Hepatocyte (in vitro differentiated cells): Measurements from ENCODE around the gene HOXD8. TPM values are rescaled to one million over a fixed set of nuclear protein-coding genes. Genes with fewer than 3 reads are reported as not detected.

Experiments used
- DNase-seq: peaks from one replicate; pipeline ENCODE4 v3.0.0-alpha.2; 2016; ENCODE audit warnings: low spot score
- H2AFZ ChIP-seq: fragments of 200-600 bp; sonication (generic); 2 replicates; pipeline ENCODE4 v1.6.0; 2016; ENCODE audit warnings: antibody characterized with exemption, mild to moderate bottlenecking
- H3K27ac ChIP-seq: fragments of 200-600 bp; sonication (generic); 2 replicates; pipeline ENCODE4 v1.5.1; 2016; ENCODE audit warnings: mild to moderate bottlenecking
- H3K27me3 ChIP-seq: fragments of 200-600 bp; sonication (generic); 2 replicates; pipeline ENCODE4 v1.6.1; 2016
- H3K36me3 ChIP-seq: fragments of 200-600 bp; sonication (generic); replicated peaks from 2 replicates; pipeline ENCODE4 v1.5.1; 2016; ENCODE audit warnings: low read depth; ENCODE audit not compliant: insufficient read depth
- H3K4me1 ChIP-seq: fragments of 200-600 bp; sonication (generic); 2 replicates; pipeline ENCODE4 v1.5.1; 2016; ENCODE audit warnings: mild to moderate bottlenecking, moderate library complexity; ENCODE audit not compliant: insufficient read depth
- H3K4me2 ChIP-seq: fragments of 200-600 bp; sonication (generic); 2 replicates; pipeline ENCODE4 v1.6.0; 2016
- H3K4me3 ChIP-seq: fragments of 200-600 bp; sonication (generic); 2 replicates; pipeline ENCODE4 v1.5.1; 2016; ENCODE audit warnings: mild to moderate bottlenecking
- H3K79me2 ChIP-seq: fragments of 200-600 bp; sonication (generic); 2 replicates; pipeline ENCODE4 v1.6.0; 2017; ENCODE audit warnings: mild to moderate bottlenecking
- H3K9me2 ChIP-seq: fragments of 200-600 bp; sonication (generic); replicated peaks from 2 replicates; pipeline ENCODE4 v1.6.0; 2017; ENCODE audit warnings: mild to moderate bottlenecking; ENCODE audit not compliant: insufficient read depth
- H3K9me3 ChIP-seq: fragments of 200-600 bp; sonication (generic); 2 replicates; pipeline ENCODE4 v1.5.1; 2016; ENCODE audit warnings: low read depth, mild to moderate bottlenecking
- H4K20me1 ChIP-seq: fragments of 200-600 bp; sonication (generic); 2 replicates; pipeline ENCODE4 v1.6.0; 2016; ENCODE audit warnings: mild to moderate bottlenecking; ENCODE audit not compliant: insufficient read depth, poor library complexity, severe bottlenecking
- EZH2 ChIP-seq: fragments of 200-600 bp; sonication (generic); IDR thresholded peaks from 2 replicates; pipeline ENCODE4 v1.6.1; 2016; ENCODE audit warnings: antibody characterized with exemption, mild to moderate bottlenecking, borderline replicate concordance
- EZH2phosphoT487 ChIP-seq: fragments of 200-600 bp; sonication (generic); IDR thresholded peaks from one replicate; pipeline ENCODE4 v1.6.1; 2018; ENCODE audit warnings: antibody characterized with exemption, mild to moderate bottlenecking, low read depth, moderate library complexity; ENCODE audit not compliant: unreplicated experiment, severe bottlenecking
- WGBS: methylation state at CpG from one replicate; pipeline ENCODE4 v1.1.6; 2016; ENCODE audit warnings: low lambda C conversion rate; ENCODE audit errors: missing lambda C conversion rate; 5-methylcytosine and 5-hydroxymethylcytosine counted together
- polyA plus RNA-seq: library from polyadenylated mRNA; unstranded; fragments of >200 nt; fragmentation: Nextera tagmentation; extraction: Ambion mirVana; gene quantifications from 2 replicates; pipeline ENCODE4 v1.2.1, GENCODE V29; 2016
- total RNA-seq: library from RNA; depleted of rRNA; stranded (reverse); fragments of >200 nt; gene quantifications from 2 replicates; pipeline ENCODE4 v1.2.3, GENCODE V29; 2014
- TF ChIP-seq, protein P1 (sequence below): fragments of 200-600 bp; sonication (generic); IDR thresholded peaks from 2 replicates; pipeline ENCODE4 v1.5.1; 2016; ENCODE audit warnings: antibody characterized with exemption, mild to moderate bottlenecking; ENCODE audit not compliant: poor library complexity

Gene HOXD8
- total and polyA plus RNA-seq, 2 experiments from 2014 or later, result 1.3 TPM; not detected in 1

DNA sequence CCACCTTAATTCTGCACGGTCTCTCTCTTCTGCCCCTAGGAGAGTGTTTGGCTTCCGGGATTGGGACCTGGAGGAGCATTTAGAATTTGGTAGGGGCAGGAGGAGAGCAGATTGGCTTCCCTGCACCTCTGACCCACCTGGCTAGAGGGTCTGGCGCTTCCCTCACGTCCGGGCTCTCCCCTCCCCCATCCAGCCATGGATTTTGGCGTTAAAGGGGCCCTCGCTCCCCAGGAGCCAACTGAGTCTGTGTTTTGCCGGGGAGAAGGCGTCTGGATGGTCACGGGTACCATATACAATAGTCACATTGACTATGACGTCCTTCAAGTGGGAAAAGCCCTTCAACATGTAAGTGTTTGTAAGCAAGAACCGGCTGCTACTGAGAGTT lies 34.2 kb downstream of the HOXD8 start:
- H3K4me3 ChIP-seq, result no peak overlapping the region
- peaks cover 100% of the 10 kb centered on the region for H3K27me3 ChIP-seq
- no peak overlapping the region for H3K4me2 ChIP-seq
- TF ChIP-seq EZH2 (no peak), EZH2phosphoT487 (no peak)
- TF ChIP-seq, protein P1, sequence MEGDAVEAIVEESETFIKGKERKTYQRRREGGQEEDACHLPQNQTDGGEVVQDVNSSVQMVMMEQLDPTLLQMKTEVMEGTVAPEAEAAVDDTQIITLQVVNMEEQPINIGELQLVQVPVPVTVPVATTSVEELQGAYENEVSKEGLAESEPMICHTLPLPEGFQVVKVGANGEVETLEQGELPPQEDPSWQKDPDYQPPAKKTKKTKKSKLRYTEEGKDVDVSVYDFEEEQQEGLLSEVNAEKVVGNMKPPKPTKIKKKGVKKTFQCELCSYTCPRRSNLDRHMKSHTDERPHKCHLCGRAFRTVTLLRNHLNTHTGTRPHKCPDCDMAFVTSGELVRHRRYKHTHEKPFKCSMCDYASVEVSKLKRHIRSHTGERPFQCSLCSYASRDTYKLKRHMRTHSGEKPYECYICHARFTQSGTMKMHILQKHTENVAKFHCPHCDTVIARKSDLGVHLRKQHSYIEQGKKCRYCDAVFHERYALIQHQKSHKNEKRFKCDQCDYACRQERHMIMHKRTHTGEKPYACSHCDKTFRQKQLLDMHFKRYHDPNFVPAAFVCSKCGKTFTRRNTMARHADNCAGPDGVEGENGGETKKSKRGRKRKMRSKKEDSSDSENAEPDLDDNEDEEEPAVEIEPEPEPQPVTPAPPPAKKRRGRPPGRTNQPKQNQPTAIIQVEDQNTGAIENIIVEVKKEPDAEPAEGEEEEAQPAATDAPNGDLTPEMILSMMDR, result no peak
- WGBS, result 2% methylated on average over 12 of the region's 12 CpGs
- no peaks in the 10 kb centered on the region for H4K20me1 ChIP-seq
- no peaks in the 10 kb centered on the region for H3K36me3 ChIP-seq
- DNase-seq, result no peak
- no peak overlapping the region for H3K27ac ChIP-seq
- no peaks in the 10 kb centered on the region for H3K9me2 ChIP-seq
- no peaks in the 10 kb centered on the region for H3K79me2 ChIP-seq
- peaks cover 22% of the 10 kb centered on the region for H3K4me1 ChIP-seq
- no peaks in the 10 kb centered on the region for H3K9me3 ChIP-seq
- no peak overlapping the region for H2AFZ ChIP-seq

DNA sequence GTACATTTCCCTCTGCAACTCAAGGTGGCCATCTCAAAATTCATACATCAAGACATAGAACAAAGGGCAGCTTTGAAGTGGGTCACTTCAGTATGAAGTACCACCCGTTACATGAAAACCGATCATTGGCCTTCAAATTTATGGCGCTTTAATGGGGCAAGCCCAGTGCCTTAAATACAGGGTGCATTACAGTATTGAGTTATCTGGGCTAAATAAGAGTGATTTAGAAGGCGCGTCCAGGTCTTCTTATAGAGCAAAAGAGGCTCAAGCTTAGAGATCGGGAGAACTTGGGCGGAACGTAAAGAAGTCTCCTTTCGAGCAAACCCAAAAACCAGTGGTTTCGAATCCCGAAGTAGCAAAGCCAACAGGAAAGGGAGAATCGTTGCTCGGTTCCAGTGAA lies 34.7 kb downstream of the HOXD8 start:
- no peak for DNase-seq
- Histone ChIP-seq H3K27ac (no peak overlapping the region), H3K9me3 (no peaks in the 10 kb centered on the region), H3K4me1 (peaks cover 22% of the 10 kb centered on the region), H3K27me3 (peaks cover 100% of the 10 kb centered on the region), H3K79me2 (no peaks in the 10 kb centered on the region), H3K4me2 (peak overlapping the region; percentile 70), H2AFZ (peak overlapping the region; percentile 49), H3K36me3 (no peaks in the 10 kb centered on the region), H4K20me1 (no peaks in the 10 kb centered on the region), H3K4me3 (no peak overlapping the region), H3K9me2 (no peaks in the 10 kb centered on the region)
- WGBS, result 25% methylated on average over 13 of the region's 13 CpGs
- TF ChIP-seq EZH2phosphoT487, result no peak
- TF ChIP-seq, protein P1, result no peak
- TF ChIP-seq EZH2, result no peak

DNA sequence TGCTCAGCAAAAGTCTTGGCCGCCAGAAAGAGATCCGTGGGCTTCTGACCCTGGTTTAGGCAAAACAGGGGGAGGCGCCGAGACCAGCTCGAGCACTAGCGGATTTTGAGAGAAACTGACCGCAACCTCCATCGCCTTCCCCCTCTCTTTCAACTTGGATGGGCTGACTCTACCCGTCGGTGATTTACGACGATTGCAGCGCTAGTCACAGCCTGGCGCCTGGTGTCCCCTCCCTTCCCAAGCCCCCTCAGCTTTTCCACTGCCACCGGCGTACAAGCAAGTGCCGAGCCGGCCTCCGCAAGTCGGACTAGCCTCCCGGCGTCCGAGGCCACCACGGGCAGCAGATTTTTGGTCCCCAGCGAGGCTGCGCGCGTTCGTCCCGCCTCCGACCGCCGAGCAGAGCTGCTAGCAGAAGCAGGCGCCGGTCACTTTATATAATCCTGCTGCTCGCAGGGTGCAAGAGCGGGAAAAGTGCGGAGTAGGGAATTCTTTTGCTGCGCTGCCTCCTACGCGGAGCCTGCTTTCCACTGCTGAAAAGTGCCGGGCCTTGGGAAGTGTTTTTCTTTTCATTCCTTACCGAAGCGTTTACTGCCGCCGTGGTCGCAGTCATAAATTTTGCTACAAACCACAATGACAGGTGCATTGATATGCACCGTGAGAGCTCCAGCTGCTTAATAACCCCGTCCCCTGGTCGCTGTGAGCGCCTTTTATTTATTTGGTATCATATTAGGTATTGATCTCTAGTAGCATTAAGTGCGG lies 35.3 kb downstream of the HOXD8 start:
- no peaks in the 10 kb centered on the region for H3K36me3 ChIP-seq
- no peaks in the 10 kb centered on the region for H3K9me2 ChIP-seq
- WGBS, result 2% methylated on average over 46 of the region's 52 CpGs
- no peak overlapping the region for H3K27ac ChIP-seq
- H2AFZ ChIP-seq, result peak overlapping the region; percentile 49
- H3K79me2 ChIP-seq, result no peaks in the 10 kb centered on the region
- peak; percentile 70 for TF ChIP-seq EZH2phosphoT487
- TF ChIP-seq EZH2, result peak; percentile 100
- TF ChIP-seq, protein P1, result no peak
- peak overlapping the region; percentile 70 for H3K4me2 ChIP-seq
- H3K9me3 ChIP-seq, result no peaks in the 10 kb centered on the region
- peaks cover 100% of the 10 kb centered on the region for H3K27me3 ChIP-seq
- H4K20me1 ChIP-seq, result no peaks in the 10 kb centered on the region
- DNase-seq, result no peak
- no peak overlapping the region for H3K4me3 ChIP-seq
- H3K4me1 ChIP-seq, result peaks cover 21% of the 10 kb centered on the region
